Mucosa of descending colon (tissue), 3 donors: ENCODE results near the gene ATP13A3. TPM values are rescaled to one million over a fixed set of nuclear protein-coding genes. Genes with fewer than 3 reads are reported as not detected.

Experiments
- ATAC-seq: fragments of 200-7000 bp; cut with Tn5 transposase; one replicate; pipeline ENCODE4 v1.9.1; 2020; ENCODE audit warnings: mild to moderate bottlenecking, moderate library complexity
- DNase-seq, 3 donors: peaks; one replicate each; pipeline ENCODE4 v3.0.0-alpha.2; 2020
- H3K36me3 ChIP-seq: fragments of 200-600 bp; one replicate; pipeline ENCODE4 v1.8.0; 2021; ENCODE audit warnings: low read depth, mild to moderate bottlenecking
- H3K4me1 ChIP-seq: fragments of 200-600 bp; one replicate; pipeline ENCODE4 v1.8.0; 2021; ENCODE audit warnings: low read depth, mild to moderate bottlenecking
- H3K4me3 ChIP-seq: fragments of 200-600 bp; one replicate; pipeline ENCODE4 v1.8.0; 2021; ENCODE audit warnings: mild to moderate bottlenecking
- H3K9me3 ChIP-seq: fragments of 200-600 bp; one replicate; pipeline ENCODE4 v1.8.0; 2021; ENCODE audit warnings: mild to moderate bottlenecking
- intact Hi-C, 2 donors: fragments of 100-400 bp; cut with DNase I in 1 of 2; cut with micrococcal nuclease in 1 of 2; formaldehyde crosslinking; loops; one replicate each; pipeline versions ENCODE4 v1.11.0 to v1.11.1; 2022; cut with DNase I, micrococcal nuclease
- total RNA-seq, 3 donors: library from RNA; stranded (reverse); fragmentation: NEBNext Ultra II Directional in 2 of 3; extraction: Animal tissue kit (Norgen Biotek cat#: 25700) in 2 of 3; gene quantifications; one replicate each; pipeline versions ENCODE4 v1.2.1 to v1.2.4, GENCODE V29; 2021 to 2023
- TF ChIP-seq, protein P1 (sequence below): fragments of 200-600 bp; IDR thresholded peaks from one replicate; pipeline ENCODE4 v1.8.0; 2022; ENCODE audit warnings: antibody characterized with exemption, mild to moderate bottlenecking
- donor health status: DM: no; HTN: no; CAD: no; lungs with moderate emphysema.
- donor health status: DM: no; HTN: no; CAD: no.
- donor health status: DM: no; HTN: yes; CAD: no.

The ATP13A3 gene
- total RNA-seq, 3 donors from 2014 or later: 76.2 to 96.1 (median 83.9) TPM

DNA sequence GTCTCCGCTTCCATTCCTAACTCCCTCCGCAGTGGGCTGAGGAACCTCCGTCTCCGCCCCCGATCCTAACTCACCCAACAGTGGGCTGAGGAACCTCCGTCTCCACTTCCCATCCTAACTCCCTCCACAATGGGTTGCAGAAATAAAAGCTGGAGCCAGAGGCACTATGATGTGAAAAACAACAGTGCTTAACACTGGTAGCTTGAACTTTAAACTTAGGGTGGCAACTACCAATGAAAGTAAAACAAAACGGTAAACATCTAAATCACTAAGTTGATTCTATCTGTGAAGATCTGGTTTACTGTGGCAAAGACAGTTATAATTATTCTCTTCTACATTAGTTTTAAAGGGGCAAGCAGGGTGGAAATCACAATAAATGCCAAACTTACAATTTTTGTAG, 61.8 kb downstream of the ATP13A3 start:
- intact Hi-C loops: no loop called here
- ATAC-seq (no peak), DNase-seq (no peak)
- Histone ChIP-seq H3K36me3 (no peaks in the 10 kb centered on the region), H3K4me3 (no peak overlapping the region), H3K4me1 (peaks cover 2% of the 10 kb centered on the region), H3K9me3 (no peaks in the 10 kb centered on the region)
- TF ChIP-seq, protein P1, sequence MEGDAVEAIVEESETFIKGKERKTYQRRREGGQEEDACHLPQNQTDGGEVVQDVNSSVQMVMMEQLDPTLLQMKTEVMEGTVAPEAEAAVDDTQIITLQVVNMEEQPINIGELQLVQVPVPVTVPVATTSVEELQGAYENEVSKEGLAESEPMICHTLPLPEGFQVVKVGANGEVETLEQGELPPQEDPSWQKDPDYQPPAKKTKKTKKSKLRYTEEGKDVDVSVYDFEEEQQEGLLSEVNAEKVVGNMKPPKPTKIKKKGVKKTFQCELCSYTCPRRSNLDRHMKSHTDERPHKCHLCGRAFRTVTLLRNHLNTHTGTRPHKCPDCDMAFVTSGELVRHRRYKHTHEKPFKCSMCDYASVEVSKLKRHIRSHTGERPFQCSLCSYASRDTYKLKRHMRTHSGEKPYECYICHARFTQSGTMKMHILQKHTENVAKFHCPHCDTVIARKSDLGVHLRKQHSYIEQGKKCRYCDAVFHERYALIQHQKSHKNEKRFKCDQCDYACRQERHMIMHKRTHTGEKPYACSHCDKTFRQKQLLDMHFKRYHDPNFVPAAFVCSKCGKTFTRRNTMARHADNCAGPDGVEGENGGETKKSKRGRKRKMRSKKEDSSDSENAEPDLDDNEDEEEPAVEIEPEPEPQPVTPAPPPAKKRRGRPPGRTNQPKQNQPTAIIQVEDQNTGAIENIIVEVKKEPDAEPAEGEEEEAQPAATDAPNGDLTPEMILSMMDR: no peak

DNA sequence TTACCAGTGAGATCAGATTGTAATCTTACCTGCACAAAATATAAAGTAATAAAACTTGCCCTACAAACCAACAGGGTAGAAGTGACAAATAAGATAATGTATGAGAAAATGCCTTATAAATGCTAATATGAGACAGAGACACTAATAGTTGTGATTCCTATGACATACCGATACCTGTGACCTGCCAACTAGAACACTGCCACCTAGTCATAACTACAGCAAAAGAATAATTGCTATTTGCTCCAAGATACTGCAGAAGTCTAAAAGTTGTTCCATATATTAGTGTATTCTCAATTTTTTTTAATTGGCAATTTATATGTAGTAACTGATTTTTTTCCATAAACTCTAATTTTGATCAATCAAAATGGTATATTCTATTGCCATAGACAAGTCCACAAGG, 62.4 kb downstream of the ATP13A3 start:
- Histone ChIP-seq H3K4me3 (no peak overlapping the region), H3K4me1 (peaks cover 2% of the 10 kb centered on the region), H3K9me3 (no peaks in the 10 kb centered on the region), H3K36me3 (no peaks in the 10 kb centered on the region)
- ATAC-seq: no peak
- intact Hi-C loops: no loop called here
- TF ChIP-seq, protein P1: no peak
- DNase-seq: no peak

DNA sequence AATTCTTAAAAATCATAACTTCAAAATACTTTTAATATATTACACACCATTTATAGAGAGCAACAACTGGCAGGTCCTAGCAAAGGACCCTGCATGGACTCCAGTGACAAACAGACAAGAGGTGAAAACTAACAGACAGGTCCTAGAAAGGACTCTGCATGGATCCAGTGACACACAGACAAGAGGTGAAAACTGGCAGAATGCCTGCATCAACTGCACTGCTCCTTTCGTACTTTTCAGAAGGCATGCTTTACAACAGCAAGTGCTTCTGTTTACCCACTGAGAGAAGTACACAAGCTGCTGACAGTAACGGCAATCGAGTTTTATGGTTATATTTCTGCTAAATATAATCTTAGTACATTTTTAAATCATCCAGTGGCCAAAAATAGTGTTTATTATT, 63.5 kb downstream of the ATP13A3 start:
- peaks cover 2% of the 10 kb centered on the region for H3K4me1 ChIP-seq
- no peak overlapping the region for H3K4me3 ChIP-seq
- H3K36me3 ChIP-seq: no peaks in the 10 kb centered on the region
- ATAC-seq (peak; percentile 38), DNase-seq (peak in 1 of 3 donors; percentile 50)
- intact Hi-C loops: no loop called here
- H3K9me3 ChIP-seq: no peaks in the 10 kb centered on the region
- TF ChIP-seq, protein P1: no peak

DNA sequence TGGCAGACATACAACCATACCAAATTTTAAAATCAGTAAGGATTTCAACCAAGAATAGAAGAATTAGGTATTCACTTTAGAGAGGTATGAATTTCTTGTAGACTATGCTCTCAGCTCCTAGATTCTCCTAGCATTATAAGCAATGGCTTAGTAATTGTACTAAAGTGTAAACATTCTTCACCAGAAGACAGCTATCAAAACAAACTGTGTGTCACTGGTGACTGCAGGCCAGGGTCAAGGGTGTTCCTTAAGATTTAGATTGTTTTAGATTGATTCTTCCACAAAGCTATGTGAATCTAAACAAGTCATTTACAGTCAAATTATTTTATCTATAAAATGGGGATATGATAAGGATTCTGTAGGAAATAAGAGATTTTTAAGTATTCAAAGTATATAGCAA, 64.6 kb downstream of the ATP13A3 start:
- DNase-seq (no peak), ATAC-seq (no peak)
- Histone ChIP-seq H3K4me3 (no peak overlapping the region), H3K36me3 (no peaks in the 10 kb centered on the region), H3K9me3 (no peaks in the 10 kb centered on the region), H3K4me1 (peaks cover 2% of the 10 kb centered on the region)
- intact Hi-C loops: no loop called here
- TF ChIP-seq, protein P1: no peak

DNA sequence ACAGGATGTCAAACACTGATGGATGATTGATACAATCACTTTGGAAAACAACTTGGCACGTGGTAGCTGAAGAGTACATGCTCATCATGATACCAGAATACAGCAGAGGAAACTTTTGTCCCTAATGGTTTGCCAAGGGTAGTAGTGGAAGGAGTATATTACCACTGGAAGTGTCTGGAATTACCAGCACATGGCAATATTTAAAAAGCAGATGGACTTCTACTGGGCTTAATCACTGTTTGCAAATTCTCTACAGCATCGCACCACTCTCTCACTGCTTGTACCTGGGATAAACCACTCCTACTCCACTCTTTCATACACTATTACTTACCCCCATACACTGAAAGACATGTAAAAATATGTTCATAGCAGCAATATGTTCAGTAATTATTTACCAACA, 68.1 kb downstream of the ATP13A3 start:
- ATAC-seq (no peak), DNase-seq (no peak)
- H3K4me3 ChIP-seq: no peak overlapping the region
- H3K4me1 ChIP-seq: peaks cover 2% of the 10 kb centered on the region
- no peaks in the 10 kb centered on the region for H3K9me3 ChIP-seq
- intact Hi-C loops: no loop called here
- TF ChIP-seq, protein P1: no peak
- no peaks in the 10 kb centered on the region for H3K36me3 ChIP-seq

DNA sequence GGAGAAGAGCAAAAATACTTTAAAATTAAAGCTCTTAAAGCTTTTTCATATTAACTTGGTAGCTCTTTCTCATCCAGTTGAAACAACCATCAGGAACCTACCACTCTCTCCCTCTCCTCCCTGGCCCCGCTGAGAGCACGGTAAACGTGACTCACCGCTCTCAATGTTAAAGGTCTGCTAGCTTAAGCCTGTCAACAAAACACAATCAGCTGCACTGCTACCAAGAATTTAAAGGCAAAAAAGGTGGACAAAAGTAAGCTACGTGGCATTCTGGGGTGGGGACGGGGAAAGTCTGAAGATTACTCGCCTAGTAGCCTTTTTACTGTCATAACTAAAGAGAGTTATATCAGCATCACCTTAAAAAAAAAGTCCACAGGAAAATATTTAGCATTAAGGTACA, 79.4 kb downstream of the ATP13A3 start:
- no peak for ATAC-seq
- Histone ChIP-seq H3K36me3 (no peaks in the 10 kb centered on the region), H3K9me3 (no peaks in the 10 kb centered on the region), H3K4me3 (no peak overlapping the region), H3K4me1 (no peaks in the 10 kb centered on the region)
- intact Hi-C loops: no loop called here
- DNase-seq: no peak
- TF ChIP-seq, protein P1: no peak
